GM12878 (cell line): ENCODE results near the gene PJA1. TPM values are rescaled to one million over a fixed set of nuclear protein-coding genes. Genes with fewer than 3 reads are reported as not detected.

Source experiments
- ATAC-seq: fragments of 200-7000 bp; cut with Tn5 transposase; 3 replicates; pipeline ENCODE4 v1.9.1; 2020; ENCODE audit warnings: mild to moderate bottlenecking, moderate library complexity
- BruUV-seq: library from RNA; stranded (reverse); fragments of 400-500 nt; replicated peaks from 2 replicates; lab custom pipeline; 2021; lab: Mats Ljungman, UMichigan
- CTCF ChIA-PET: fragments of 300-600 bp; sonication (Branson Sonifier 250); formaldehyde crosslinking; extraction: SDS; loops from one replicate; lab custom pipeline; 2021; ENCODE audit warnings: inconsistent platforms; lab: Yijun Ruan, JAX
- POLR2A ChIA-PET: fragments of 350-600 bp; formaldehyde crosslinking; extraction: SDS; loops from one replicate; lab custom pipeline; 2021; ENCODE audit warnings: inconsistent platforms; lab: Charles Lee
- RAD21 ChIA-PET: fragments of 300-600 bp; sonication (Branson Sonifier 250); formaldehyde crosslinking; loops from one replicate; lab custom pipeline; 2023; ENCODE audit warnings: antibody characterized with exemption; ENCODE audit not compliant: unreplicated experiment; lab: Charles Lee
- SMC1A ChIA-PET: fragments of 300-600 bp; sonication (Branson Sonifier 250); formaldehyde crosslinking; loops from one replicate; lab custom pipeline; 2023; ENCODE audit not compliant: unreplicated experiment, uncharacterized antibody; lab: Charles Lee
- DNase-seq: peaks from one replicate; pipeline ENCODE4 v3.0.0-alpha.2; 2011; ENCODE audit warnings: low read depth, low spot score
- FAIRE-seq: peaks from 3 replicates; lab custom pipeline; 2011; peaks lifted over from hg19 to GRCh38; lab: Jason Lieb, UNC
- H2AFZ ChIP-seq: 2 replicates; pipeline ENCODE4 v1.6.0; 2011; ENCODE audit warnings: low read depth, low read length, control low read depth; ENCODE audit not compliant: control insufficient read depth
- H3K27ac ChIP-seq: 2 replicates; pipeline ENCODE4 v1.5.1; 2011; ENCODE audit warnings: control low read depth; ENCODE audit not compliant: control insufficient read depth, insufficient read depth
- H3K27me3 ChIP-seq, 2 experiments: replicated peaks in 1 of 2; 2 replicates each; pipeline versions ENCODE4 v1.6.0 to v1.6.1; 2011; ENCODE audit warnings: low read length in 1 of 2; ENCODE audit not compliant: control insufficient read depth in 2 of 2, insufficient read depth in 2 of 2
- H3K36me3 ChIP-seq, 2 experiments: 2 replicates each; pipeline ENCODE4 v1.5.1; 2011; ENCODE audit warnings: low read length in 1 of 2; ENCODE audit not compliant: control insufficient read depth in 2 of 2, insufficient read depth in 2 of 2
- H3K4me1 ChIP-seq: 2 replicates; pipeline ENCODE4 v1.6.1; 2011; ENCODE audit warnings: mild to moderate bottlenecking, low read length, moderate library complexity, mixed read lengths; ENCODE audit not compliant: control insufficient read depth, insufficient read depth
- H3K4me2 ChIP-seq: 2 replicates; pipeline ENCODE4 v1.6.0; 2011; ENCODE audit warnings: control low read depth; ENCODE audit not compliant: control insufficient read depth, insufficient read depth
- H3K4me3 ChIP-seq: fragments of 200-600 bp; sonication (generic); 2 replicates; pipeline ENCODE4 v1.5.1; 2016
- H3K79me2 ChIP-seq: 2 replicates; pipeline ENCODE4 v1.6.0; 2011; ENCODE audit warnings: low read length; ENCODE audit not compliant: control insufficient read depth, insufficient read depth
- H3K9ac ChIP-seq: 2 replicates; pipeline ENCODE4 v1.8.0; 2011; ENCODE audit warnings: low read length, control low read depth, mixed read lengths; ENCODE audit not compliant: control insufficient read depth, insufficient read depth
- H3K9me3 ChIP-seq: replicated peaks from 3 replicates; pipeline ENCODE4 v1.5.1; 2011; ENCODE audit warnings: mild to moderate bottlenecking, low read length; ENCODE audit not compliant: control insufficient read depth, insufficient read depth
- H4K20me1 ChIP-seq: 2 replicates; pipeline ENCODE4 v1.6.0; 2011; ENCODE audit not compliant: control insufficient read depth, insufficient read depth
- BHLHE40 ChIP-seq, 2 experiments: fragments of 450-650 bp in 1 of 2; IDR thresholded peaks; 2 replicates each; pipeline ENCODE4 v1.6.1; 2011 to 2017; ENCODE audit warnings: low read depth in 2 of 2, borderline replicate concordance in 1 of 2, improper control_type of control experiment in 1 of 2, low read length in 1 of 2, mild to moderate bottlenecking in 1 of 2
- BRCA1 ChIP-seq: IDR thresholded peaks from 2 replicates; pipeline ENCODE4 v1.6.1; 2011; ENCODE audit warnings: low read depth, low read length, improper control_type of control experiment
- JUND ChIP-seq: IDR thresholded peaks from 2 replicates; pipeline ENCODE4 v1.6.1; 2012; ENCODE audit warnings: low read depth, mild to moderate bottlenecking, low read length, improper control_type of control experiment, moderate library complexity
- MEF2A ChIP-seq: IDR thresholded peaks from 2 replicates; pipeline ENCODE4 v1.6.1; 2011; ENCODE audit warnings: low read depth, mild to moderate bottlenecking, low read length, moderate library complexity; ENCODE audit not compliant: insufficient read depth
- NFXL1 ChIP-seq: fragments of 450-650 bp; IDR thresholded peaks from 2 replicates; pipeline ENCODE4 v1.6.1; 2017; ENCODE audit warnings: antibody characterized with exemption, mild to moderate bottlenecking, borderline replicate concordance
- WGBS: methylation state at CpG from one replicate; pipeline ENCODE4 v1.1.6; 2016; ENCODE audit warnings: low lambda C conversion rate; ENCODE audit not compliant: insufficient replicate concordance, insufficient coverage; ENCODE audit errors: missing lambda C conversion rate; 5-methylcytosine and 5-hydroxymethylcytosine counted together
- in situ Hi-C: fragments of 300-500 bp; cut with MboI; formaldehyde crosslinking; loops from 9 replicates; pipeline ENCODE4 v1.14.3; 2018; ENCODE audit warnings: mixed read lengths
- intact Hi-C: fragments of 100-400 bp; cut with micrococcal nuclease; formaldehyde crosslinking; loops from one replicate; pipeline ENCODE4 v1.14.2; 2022; ENCODE audit not compliant: unreplicated experiment
- polyA plus RNA-seq, 11 experiments: library from polyadenylated mRNA; depleted of rRNA in 4 of 11; unstranded in 6 of 11; stranded (reverse) in 5 of 11; fragments of >200 nt; fragmentation: Nextera tagmentation in 4 of 11; fragmentation: Illumina TruSeq in 1 of 11; extraction: Ambion mirVana in 4 of 11; extraction: Trizol in 1 of 11; gene quantifications; 1 replicate in 1 of 11; 2 replicates in 10 of 11; pipeline versions ENCODE4 v1.2.1 to v1.2.3, GENCODE V29; 2011 to 2016; ENCODE audit warnings: inconsistent platforms in 2 of 11, missing spikeins in 2 of 11, low read depth in 1 of 11
- total RNA-seq, 4 experiments: library from RNA; depleted of rRNA in 3 of 4; stranded (reverse); fragments of >200 nt in 3 of 4; fragmentation: Illumina TruSeq in 1 of 4; extraction: Trizol in 1 of 4; gene quantifications; 2 replicates each; pipeline versions ENCODE4 v1.2.1 to v1.2.3, GENCODE V29; 2013 to 2021
- TF ChIP-seq, protein P1 (sequence below): fragments of 450-650 bp; conservative IDR thresholded peaks from 2 replicates; pipeline ENCODE4 v1.6.1; 2017; ENCODE audit warnings: mild to moderate bottlenecking, moderate library complexity
- TF ChIP-seq, protein P2 (sequence below): fragments of 450-650 bp; IDR thresholded peaks from 2 replicates; pipeline ENCODE4 v1.6.1; 2016; ENCODE audit warnings: mild to moderate bottlenecking

The PJA1 gene
- total and polyA plus RNA-seq, 10 of the 15 experiments (the other 5 are each of a cell fraction or from before 2014, with no cell fraction given) = 5.2 to 19.5 (median 10.8) TPM

DNA sequence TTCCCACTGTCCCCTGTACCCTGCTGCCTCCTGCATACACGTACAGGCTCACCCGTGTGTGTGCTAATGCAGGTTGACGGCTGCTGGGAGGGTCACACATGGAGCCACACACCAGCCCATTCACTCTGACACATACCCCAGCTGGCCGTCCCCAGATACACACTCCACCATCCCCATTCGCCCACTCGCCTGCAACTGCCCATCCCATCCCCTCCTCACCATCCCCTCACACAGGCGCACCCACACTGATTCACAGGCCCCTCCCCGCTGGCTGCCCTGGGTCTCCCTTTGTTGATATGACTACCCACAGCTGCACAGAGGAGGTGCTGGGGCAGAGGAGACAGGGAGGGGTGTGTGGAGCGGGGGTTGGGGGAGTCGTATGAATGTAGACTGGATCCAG lies 25.7 kb downstream of the PJA1 start:
- 54% methylated on average over 9 of the region's 10 CpGs for WGBS
- no peak overlapping the region for H3K4me2 ChIP-seq
- intact Hi-C loops = no loop called here
- TF ChIP-seq, protein P1, sequence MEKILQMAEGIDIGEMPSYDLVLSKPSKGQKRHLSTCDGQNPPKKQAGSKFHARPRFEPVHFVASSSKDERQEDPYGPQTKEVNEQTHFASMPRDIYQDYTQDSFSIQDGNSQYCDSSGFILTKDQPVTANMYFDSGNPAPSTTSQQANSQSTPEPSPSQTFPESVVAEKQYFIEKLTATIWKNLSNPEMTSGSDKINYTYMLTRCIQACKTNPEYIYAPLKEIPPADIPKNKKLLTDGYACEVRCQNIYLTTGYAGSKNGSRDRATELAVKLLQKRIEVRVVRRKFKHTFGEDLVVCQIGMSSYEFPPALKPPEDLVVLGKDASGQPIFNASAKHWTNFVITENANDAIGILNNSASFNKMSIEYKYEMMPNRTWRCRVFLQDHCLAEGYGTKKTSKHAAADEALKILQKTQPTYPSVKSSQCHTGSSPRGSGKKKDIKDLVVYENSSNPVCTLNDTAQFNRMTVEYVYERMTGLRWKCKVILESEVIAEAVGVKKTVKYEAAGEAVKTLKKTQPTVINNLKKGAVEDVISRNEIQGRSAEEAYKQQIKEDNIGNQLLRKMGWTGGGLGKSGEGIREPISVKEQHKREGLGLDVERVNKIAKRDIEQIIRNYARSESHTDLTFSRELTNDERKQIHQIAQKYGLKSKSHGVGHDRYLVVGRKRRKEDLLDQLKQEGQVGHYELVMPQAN = no peak
- TF ChIP-seq, protein P2, sequence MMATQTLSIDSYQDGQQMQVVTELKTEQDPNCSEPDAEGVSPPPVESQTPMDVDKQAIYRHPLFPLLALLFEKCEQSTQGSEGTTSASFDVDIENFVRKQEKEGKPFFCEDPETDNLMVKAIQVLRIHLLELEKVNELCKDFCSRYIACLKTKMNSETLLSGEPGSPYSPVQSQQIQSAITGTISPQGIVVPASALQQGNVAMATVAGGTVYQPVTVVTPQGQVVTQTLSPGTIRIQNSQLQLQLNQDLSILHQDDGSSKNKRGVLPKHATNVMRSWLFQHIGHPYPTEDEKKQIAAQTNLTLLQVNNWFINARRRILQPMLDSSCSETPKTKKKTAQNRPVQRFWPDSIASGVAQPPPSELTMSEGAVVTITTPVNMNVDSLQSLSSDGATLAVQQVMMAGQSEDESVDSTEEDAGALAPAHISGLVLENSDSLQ = no peak
- TF ChIP-seq BHLHE40 (IDR thresholded peaks at IDR 0.05; ENCODE audit: borderline replicate concordance in 1 of 2, low read depth in 2 of 2, low read length in 1 of 2) (no peak), NFXL1 (no peak), BRCA1 (no peak), JUND (no peak), MEF2A (no peak)
- TF ChIP-seq, all 136 proteins: peak for 0
- H3K79me2 ChIP-seq = no peaks in the 10 kb centered on the region
- no peak for ATAC-seq
- H3K27me3 ChIP-seq = peaks cover 0 to 1% of the 10 kb centered on the region in 2 experiments; a peak in 2 of 4 replicates
- no peak overlapping the region for H3K9ac ChIP-seq
- no TSS peak for BruUV-seq
- ChIA-PET CTCF (no interaction called here), SMC1A (no interaction called here), RAD21 (no interaction called here), POLR2A (no interaction called here)
- DNase-seq = no peak
- in situ Hi-C loops = no loop called here
- H3K4me1 ChIP-seq = no peaks in the 10 kb centered on the region
- H4K20me1 ChIP-seq = no peaks in the 10 kb centered on the region
- H3K36me3 ChIP-seq = no peaks in the 10 kb centered on the region
- H3K9me3 ChIP-seq = no peaks in the 10 kb centered on the region
- no peak overlapping the region for H3K4me3 ChIP-seq
- FAIRE-seq = no peak
- no peak overlapping the region for H2AFZ ChIP-seq
- no peak overlapping the region for H3K27ac ChIP-seq
